ENCODE results near the gene SEMA4D.

Gene SEMA4D

GRCh38 chr9:89465726-89466308 is 32.1 kb downstream of the SEMA4D start:
- no peak for DNase-seq

- no peak for DNase-seq
These were observed 32.9 kb downstream of the SEMA4D start for GRCh38 chr9:89465001-89465451.

GRCh38 chr9:89464300-89464901 is 33.5 kb downstream of the SEMA4D start:
- no peak for DNase-seq

- DNase-seq = no peak
These were observed 34.9 kb downstream of the SEMA4D start for GRCh38 chr9:89462817-89463683.

- DNase-seq = no peak
These were observed 35.7 kb downstream of the SEMA4D start for GRCh38 chr9:89462199-89462598.

- no peak for DNase-seq
These were observed 36.6 kb downstream of the SEMA4D start for GRCh38 chr9:89461265-89461664.

GRCh38 chr9:89460551-89460950 is 37.4 kb downstream of the SEMA4D start:
- DNase-seq = no peak

- DNase-seq = no peak
These were observed 39.0 kb downstream of the SEMA4D start for GRCh38 chr9:89458768-89459496.

GRCh38 chr9:89457376-89457855 is 40.5 kb downstream of the SEMA4D start:
- DNase-seq = no peak

GRCh38 chr9:89455356-89455824 is 42.5 kb downstream of the SEMA4D start:
- peak; percentile 31 to 59 for DNase-seq

- no peak for DNase-seq
These were observed 43.2 kb downstream of the SEMA4D start for GRCh38 chr9:89454498-89455355.

GRCh38 chr9:89453452-89453851 is 44.5 kb downstream of the SEMA4D start:
- no peak for DNase-seq

GRCh38 chr9:89452561-89452960 is 45.4 kb downstream of the SEMA4D start:
- DNase-seq = no peak

- no peak for DNase-seq
These were observed 47.7 kb downstream of the SEMA4D start for GRCh38 chr9:89450213-89450612.

- DNase-seq = no peak
These were observed 48.6 kb downstream of the SEMA4D start for GRCh38 chr9:89449261-89449671.

GRCh38 chr9:89448821-89449220 is 49.1 kb downstream of the SEMA4D start:
- DNase-seq = no peak

GRCh38 chr9:89448381-89448780 is 49.5 kb downstream of the SEMA4D start:
- DNase-seq = no peak

GRCh38 chr9:89447416-89447815 is 50.5 kb downstream of the SEMA4D start:
- no peak for DNase-seq

- DNase-seq = no peak
These were observed 51.0 kb downstream of the SEMA4D start for GRCh38 chr9:89446961-89447310.

GRCh38 chr9:89446261-89446960 is 51.5 kb downstream of the SEMA4D start:
- no peak for DNase-seq

- no peak for DNase-seq
These were observed 52.1 kb downstream of the SEMA4D start for GRCh38 chr9:89445801-89446251.
